Measurements from ENCODE around the gene STOML2.

The STOML2 gene

DNA sequence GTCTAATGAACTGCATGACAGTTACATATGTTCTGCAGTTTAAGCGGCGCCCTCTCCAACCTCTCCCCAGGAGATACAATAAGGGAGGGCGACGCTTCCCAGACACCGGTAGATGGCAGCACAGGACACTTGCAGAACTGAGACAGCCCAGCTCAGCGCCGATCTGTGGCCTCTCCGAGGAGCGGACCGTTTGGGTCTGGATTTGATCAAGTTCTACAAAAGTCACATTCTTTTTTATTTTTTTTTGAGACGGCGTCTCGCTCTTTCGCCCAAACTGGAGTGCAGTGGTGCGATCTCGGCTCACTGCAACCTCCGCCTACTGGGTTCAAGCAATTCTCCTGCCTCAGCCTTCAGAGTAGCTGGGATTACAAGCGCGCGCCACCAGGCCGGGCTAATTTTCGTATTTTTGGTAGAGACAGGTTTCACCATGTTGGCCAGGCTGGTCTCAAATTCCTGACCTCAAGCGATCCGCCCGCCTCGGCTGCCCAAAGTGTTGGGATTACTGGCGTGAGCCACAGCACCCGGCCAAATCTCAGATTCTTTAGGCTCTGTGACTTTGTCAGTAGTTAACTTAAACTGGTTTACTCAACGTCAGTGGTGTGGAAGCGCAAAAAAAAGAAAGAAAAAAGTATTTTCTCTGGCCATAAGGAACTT, 14.1 kb upstream of the STOML2 start:
- DNase-seq (ENCODE audit: low read depth) = peak; percentile 80
- H3K4me3 ChIP-seq (ENCODE audit: low read depth, low read length) = peak overlapping the region; percentile 87
- TF ChIP-seq CTCF (IDR thresholded peaks at IDR 0.05; ENCODE audit: control insufficient read depth, extremely low read depth, insufficient read depth) = peak; percentile 96

- H3K4me3 ChIP-seq (ENCODE audit: low read depth, low read length) = peak overlapping the region; percentile 87
- no peak for DNase-seq (ENCODE audit: low read depth)
- no peak for TF ChIP-seq CTCF (IDR thresholded peaks at IDR 0.05; ENCODE audit: control insufficient read depth, extremely low read depth, insufficient read depth)
Observed at GRCh38 chr9:35116539-35116897, 13.6 kb upstream of the STOML2 start.

DNA sequence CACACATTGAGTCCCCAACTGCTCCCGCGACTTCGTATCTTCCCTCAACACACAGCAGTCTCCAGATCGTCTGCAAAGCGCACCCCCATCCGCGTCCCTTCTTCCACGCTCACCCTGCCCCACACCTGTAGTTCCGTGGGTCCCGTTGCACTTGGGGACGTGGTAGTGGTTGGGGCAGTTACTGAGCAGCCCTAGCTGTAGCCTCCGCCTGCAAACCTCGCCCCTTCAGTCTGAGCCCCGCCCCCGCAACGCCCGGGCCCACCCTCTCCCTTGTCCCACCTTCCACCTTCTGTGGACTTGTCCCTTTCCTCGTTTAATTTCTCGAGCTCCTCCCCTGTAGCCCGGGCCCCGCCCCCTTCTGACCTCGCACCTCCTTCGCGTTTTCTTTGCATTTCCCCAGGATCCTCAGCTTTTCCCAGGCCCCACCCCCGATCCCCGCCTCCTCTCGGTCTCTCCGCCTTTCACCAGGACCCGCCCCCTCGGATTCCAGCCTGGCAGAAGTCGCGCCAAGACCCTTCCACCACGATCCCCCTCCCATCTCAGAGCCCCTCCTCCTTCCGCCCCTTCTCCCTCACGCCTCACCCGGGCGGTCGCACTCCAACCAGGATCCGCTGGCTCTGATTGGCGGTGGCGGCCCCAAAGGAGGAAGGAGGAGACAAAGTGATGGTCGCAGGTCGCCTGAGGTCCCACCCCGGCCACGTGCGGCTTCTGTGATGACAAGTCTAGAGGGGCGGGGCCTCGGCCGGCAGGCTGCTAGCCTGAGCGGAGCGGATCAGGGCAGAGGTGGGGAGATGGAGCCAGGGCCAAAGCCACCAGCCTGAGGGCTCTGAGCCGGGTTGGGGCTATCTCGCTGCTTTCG, 13.0 kb upstream of the STOML2 start, which contains the start of gene ATOSB:
TSS of gene ATOSB (minus strand) at position 183 of the 859 bp plus-strand sequence. CDS start 7,588 bp downstream, outside the sequence.
- TF ChIP-seq CTCF (IDR thresholded peaks at IDR 0.05; ENCODE audit: control insufficient read depth, extremely low read depth, insufficient read depth) = no peak
- peak within 1 kb of the TSS; percentile 87 for H3K4me3 ChIP-seq (ENCODE audit: low read depth, low read length)
- DNase-seq (ENCODE audit: low read depth) = peak; percentile 93

DNA sequence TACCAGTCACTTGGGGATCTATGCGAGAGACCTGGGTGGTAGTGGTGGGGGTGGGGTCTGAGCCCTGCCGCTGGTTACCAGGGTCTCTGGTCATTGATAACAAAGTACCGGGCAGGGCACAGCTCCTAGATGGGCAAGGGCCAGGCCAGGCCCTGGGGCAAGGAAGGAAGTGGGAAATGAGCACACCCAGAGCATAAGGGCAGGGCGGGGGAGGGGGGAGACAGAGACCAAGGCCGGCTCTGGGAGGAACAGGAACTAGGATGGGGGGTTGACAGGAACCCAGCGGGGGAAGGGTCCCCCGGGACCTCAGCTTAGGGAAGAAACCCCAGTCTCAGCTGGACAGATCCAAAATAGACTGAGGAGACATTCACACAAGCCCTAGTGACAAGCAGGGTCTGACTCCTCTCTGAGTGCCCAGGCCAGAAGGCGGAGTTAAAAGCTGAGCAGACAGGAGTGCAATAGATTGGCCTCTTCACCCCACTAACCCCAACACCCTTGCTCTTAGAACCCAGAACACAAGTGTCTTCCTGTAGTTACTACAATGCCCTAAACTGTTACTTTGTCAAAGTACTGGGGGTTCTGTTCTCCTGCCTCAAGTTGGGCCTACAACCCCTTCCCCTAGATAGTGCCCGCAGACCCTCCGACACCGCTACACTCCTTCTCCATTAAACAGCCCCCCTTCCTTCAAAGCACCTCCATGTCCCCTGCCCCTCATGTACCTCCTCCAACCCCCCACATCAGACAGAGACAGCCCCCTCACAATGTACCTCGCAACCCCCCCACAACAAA, 12.1 kb upstream of the STOML2 start:
- no peak for TF ChIP-seq CTCF (IDR thresholded peaks at IDR 0.05; ENCODE audit: control insufficient read depth, extremely low read depth, insufficient read depth)
- no peak for DNase-seq (ENCODE audit: low read depth)
- peak overlapping the region; percentile 87 for H3K4me3 ChIP-seq (ENCODE audit: low read depth, low read length)

GRCh38 chr9:35114113-35114839, 11.3 kb upstream of the STOML2 start:
- DNase-seq (ENCODE audit: low read depth) = no peak
- no peak for TF ChIP-seq CTCF (IDR thresholded peaks at IDR 0.05; ENCODE audit: control insufficient read depth, extremely low read depth, insufficient read depth)
- H3K4me3 ChIP-seq (ENCODE audit: low read depth, low read length) = peak overlapping the region; percentile 87

All from LNCaP clone FGC (cell line).